ENCODE data around the gene FOXN1. TPM values are rescaled to one million over a fixed set of nuclear protein-coding genes. Genes with fewer than 3 reads are reported as not detected.

The FOXN1 gene
- polyA plus RNA-seq, 4 donors, result 0.16 TPM; not detected in 3

GRCh38 chr17:28468781-28469180, 37.4 kb upstream of the FOXN1 start:
- DNase-seq (no peak), FAIRE-seq (no peak)
- Histone ChIP-seq H3K36me3 (ENCODE audit: control insufficient read depth in 3 of 3, insufficient read depth in 2 of 3, low read depth in 1 of 3, low read length in 3 of 3) (no peaks in the 10 kb centered on the region), H3K4me1 (ENCODE audit: control insufficient read depth in 3 of 3, insufficient read depth in 2 of 3, low read depth in 1 of 3, low read length in 2 of 3) (peaks cover 0 to 55% (median 10%) of the 10 kb centered on the region in 3 donors), H3K9me3 (ENCODE audit: control insufficient read depth in 2 of 2, insufficient read depth in 1 of 2, low read depth in 1 of 2, low read length in 1 of 2) (no peaks in the 10 kb centered on the region), H3K4me3 (ENCODE audit: low read depth in 1 of 3, low read length in 3 of 3) (no peak overlapping the region), H3K27me3 (ENCODE audit: control insufficient read depth in 3 of 3, insufficient read depth in 3 of 3, low read length in 3 of 3) (no peaks in the 10 kb centered on the region), H3K27ac (ENCODE audit: low read depth in 1 of 3, low read length in 2 of 3) (no peak overlapping the region)

DNA sequence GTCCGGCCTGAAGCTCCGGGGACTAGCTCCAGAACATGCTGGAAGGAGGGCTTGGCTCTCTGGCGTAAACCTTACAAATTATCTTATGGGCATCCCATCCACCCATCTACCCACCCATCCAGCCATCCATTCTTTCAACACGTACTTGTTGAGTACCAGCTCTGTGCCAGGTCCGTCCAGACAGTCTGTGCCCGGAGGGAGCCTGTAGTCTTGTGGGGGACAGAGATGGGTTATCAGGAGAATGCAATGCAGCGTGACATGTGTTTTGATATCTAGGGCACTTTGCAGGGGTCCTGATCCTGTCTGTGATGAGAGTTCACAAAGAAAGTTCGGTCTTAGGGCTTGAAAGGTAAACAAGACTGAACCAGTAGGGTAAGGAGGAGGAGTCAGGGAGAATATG, 36.8 kb upstream of the FOXN1 start:
- FAIRE-seq, result no peak
- no peak for DNase-seq
- WGBS, 3 donors, result 84 to 91% (median 86%) methylated on average over 8 of the region's 8 CpGs

DNA sequence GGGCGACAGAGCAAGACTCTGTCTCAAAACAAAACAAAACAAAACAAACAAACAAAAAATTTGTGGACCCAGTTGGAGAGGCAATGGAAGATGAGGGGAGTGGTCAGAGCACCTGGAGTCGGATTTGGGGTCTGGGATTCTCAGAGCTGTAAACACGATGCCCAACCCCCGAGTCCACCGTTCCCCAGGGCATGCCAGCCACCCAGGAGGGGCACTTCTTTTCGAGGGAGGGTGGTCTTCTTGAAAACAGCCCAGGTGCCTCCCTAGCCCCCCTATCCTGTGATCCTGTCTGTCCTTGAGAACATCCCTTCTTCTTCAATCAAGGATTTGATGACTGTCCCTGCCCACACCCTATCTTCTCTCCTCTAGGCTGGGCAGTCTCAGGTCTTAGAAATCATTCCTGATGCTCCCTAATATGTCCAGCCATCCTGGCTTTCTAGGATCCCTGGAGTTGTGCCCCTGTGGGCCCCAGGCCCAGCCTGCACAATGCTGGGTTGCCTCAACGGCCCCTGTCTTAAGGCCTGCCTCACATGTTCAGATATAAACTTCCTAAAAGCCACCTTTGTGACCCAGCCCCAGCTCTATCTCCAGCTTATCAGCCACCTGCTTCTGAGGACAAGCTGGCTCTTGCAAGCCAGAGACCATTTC, 35.8 kb upstream of the FOXN1 start:
- peaks cover 0 to 70% (median 10%) of the 10 kb centered on the region in 3 donors for H3K4me1 ChIP-seq (ENCODE audit: control insufficient read depth in 3 of 3, insufficient read depth in 2 of 3, low read depth in 1 of 3, low read length in 2 of 3)
- no peak for DNase-seq
- no peak for FAIRE-seq
- peak overlapping the region; percentile 60 to 86 (median 84) for H3K27ac ChIP-seq (ENCODE audit: low read depth in 1 of 3, low read length in 2 of 3)
- H3K4me3 ChIP-seq (ENCODE audit: low read depth in 1 of 3, low read length in 3 of 3), result no peak overlapping the region
- WGBS, 3 donors, result 71 to 83% (median 73%) methylated on average over 7 of the region's 7 CpGs
- no peaks in the 10 kb centered on the region for H3K27me3 ChIP-seq (ENCODE audit: control insufficient read depth in 3 of 3, insufficient read depth in 3 of 3, low read length in 3 of 3)
- no peaks in the 10 kb centered on the region for H3K9me3 ChIP-seq (ENCODE audit: control insufficient read depth in 2 of 2, insufficient read depth in 1 of 2, low read depth in 1 of 2, low read length in 1 of 2)
- H3K36me3 ChIP-seq (ENCODE audit: control insufficient read depth in 3 of 3, insufficient read depth in 2 of 3, low read depth in 1 of 3, low read length in 3 of 3), result no peaks in the 10 kb centered on the region

More for the DNA sequence above, 36.8 kb upstream of the FOXN1 start:
- H3K4me1 ChIP-seq (ENCODE audit: control insufficient read depth in 3 of 3, insufficient read depth in 2 of 3, low read depth in 1 of 3, low read length in 2 of 3), result peaks cover 0 to 61% (median 10%) of the 10 kb centered on the region in 3 donors
- H3K27ac ChIP-seq (ENCODE audit: low read depth in 1 of 3, low read length in 2 of 3), result no peak overlapping the region
- H3K36me3 ChIP-seq (ENCODE audit: control insufficient read depth in 3 of 3, insufficient read depth in 2 of 3, low read depth in 1 of 3, low read length in 3 of 3), result no peaks in the 10 kb centered on the region
- H3K9me3 ChIP-seq (ENCODE audit: control insufficient read depth in 2 of 2, insufficient read depth in 1 of 2, low read depth in 1 of 2, low read length in 1 of 2), result no peaks in the 10 kb centered on the region
- H3K27me3 ChIP-seq (ENCODE audit: control insufficient read depth in 3 of 3, insufficient read depth in 3 of 3, low read length in 3 of 3), result no peaks in the 10 kb centered on the region
- H3K4me3 ChIP-seq (ENCODE audit: low read depth in 1 of 3, low read length in 3 of 3), result no peak overlapping the region

DNA sequence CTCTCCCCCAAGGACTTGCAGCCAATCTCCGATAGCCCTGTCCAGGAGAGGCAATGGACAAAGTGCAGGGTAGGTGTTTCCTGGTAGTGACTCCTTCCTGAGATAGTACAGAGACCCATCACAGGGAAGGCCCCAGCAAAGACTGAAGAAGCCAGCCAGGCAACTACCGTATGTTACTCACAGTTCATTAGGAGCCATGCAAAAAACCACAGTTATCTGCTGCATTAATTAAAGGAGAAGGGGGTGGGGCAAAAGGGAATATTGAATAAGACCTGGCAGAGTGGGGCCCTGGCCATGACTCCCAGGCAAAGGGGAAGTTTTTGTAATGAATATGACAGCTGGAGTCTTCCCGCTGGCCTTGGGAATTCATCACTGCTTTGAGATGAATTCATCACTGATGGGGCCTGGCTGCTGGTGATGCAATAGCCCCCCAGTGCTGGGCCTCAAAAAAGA, 35.2 kb upstream of the FOXN1 start:
- H3K4me3 ChIP-seq (ENCODE audit: low read depth in 1 of 3, low read length in 3 of 3), result no peak overlapping the region
- no peaks in the 10 kb centered on the region for H3K27me3 ChIP-seq (ENCODE audit: control insufficient read depth in 3 of 3, insufficient read depth in 3 of 3, low read length in 3 of 3)
- H3K36me3 ChIP-seq (ENCODE audit: control insufficient read depth in 3 of 3, insufficient read depth in 2 of 3, low read depth in 1 of 3, low read length in 3 of 3), result no peaks in the 10 kb centered on the region
- peak overlapping the region; percentile 59 to 88 (median 84) for H3K27ac ChIP-seq (ENCODE audit: low read depth in 1 of 3, low read length in 2 of 3)
- no peaks in the 10 kb centered on the region for H3K9me3 ChIP-seq (ENCODE audit: control insufficient read depth in 2 of 2, insufficient read depth in 1 of 2, low read depth in 1 of 2, low read length in 1 of 2)
- DNase-seq, result peak; percentile 89 to 98
- no peak for FAIRE-seq
- 24 to 48% (median 48%) methylated on average over 3 of the region's 3 CpGs for WGBS, 3 donors
- H3K4me1 ChIP-seq (ENCODE audit: control insufficient read depth in 3 of 3, insufficient read depth in 2 of 3, low read depth in 1 of 3, low read length in 2 of 3), result peaks cover 0 to 73% (median 10%) of the 10 kb centered on the region in 3 donors

- no peaks in the 10 kb centered on the region for H3K9me3 ChIP-seq (ENCODE audit: control insufficient read depth in 2 of 2, insufficient read depth in 1 of 2, low read depth in 1 of 2, low read length in 1 of 2)
- H3K4me3 ChIP-seq (ENCODE audit: low read depth in 1 of 3, low read length in 3 of 3), result no peak overlapping the region
- FAIRE-seq (no peak), DNase-seq (no peak)
- no peaks in the 10 kb centered on the region for H3K27me3 ChIP-seq (ENCODE audit: control insufficient read depth in 3 of 3, insufficient read depth in 3 of 3, low read length in 3 of 3)
- H3K36me3 ChIP-seq (ENCODE audit: control insufficient read depth in 3 of 3, insufficient read depth in 2 of 3, low read depth in 1 of 3, low read length in 3 of 3), result no peaks in the 10 kb centered on the region
- H3K4me1 ChIP-seq (ENCODE audit: control insufficient read depth in 3 of 3, insufficient read depth in 2 of 3, low read depth in 1 of 3, low read length in 2 of 3), result peaks cover 0 to 73% (median 10%) of the 10 kb centered on the region in 3 donors
- H3K27ac ChIP-seq (ENCODE audit: low read depth in 1 of 3, low read length in 2 of 3), result peak overlapping the region; percentile 59 to 88 (median 84)
- WGBS, 3 donors, result 69 to 70% (median 69%) methylated on average over 15 of the region's 15 CpGs
Measured at GRCh38 chr17:28471531-28472342, 34.4 kb upstream of the FOXN1 start.

GRCh38 chr17:28472871-28473497, 33.2 kb upstream of the FOXN1 start:
- Histone ChIP-seq H3K27ac (ENCODE audit: low read depth in 1 of 3, low read length in 2 of 3) (peak overlapping the region; percentile 54 to 98 (median 84)), H3K27me3 (ENCODE audit: control insufficient read depth in 3 of 3, insufficient read depth in 3 of 3, low read length in 3 of 3) (no peaks in the 10 kb centered on the region), H3K9me3 (ENCODE audit: control insufficient read depth in 2 of 2, insufficient read depth in 1 of 2, low read depth in 1 of 2, low read length in 1 of 2) (no peaks in the 10 kb centered on the region), H3K36me3 (ENCODE audit: control insufficient read depth in 3 of 3, insufficient read depth in 2 of 3, low read depth in 1 of 3, low read length in 3 of 3) (no peaks in the 10 kb centered on the region), H3K4me3 (ENCODE audit: low read depth in 1 of 3, low read length in 3 of 3) (peak overlapping the region in 1 of 3 donors; percentile 10), H3K4me1 (ENCODE audit: control insufficient read depth in 3 of 3, insufficient read depth in 2 of 3, low read depth in 1 of 3, low read length in 2 of 3) (peaks cover 0 to 70% (median 10%) of the 10 kb centered on the region in 3 donors)
- no peak for DNase-seq
- 32 to 68% (median 53%) methylated on average over 7 of the region's 7 CpGs for WGBS, 3 donors
- FAIRE-seq, result no peak

DNA sequence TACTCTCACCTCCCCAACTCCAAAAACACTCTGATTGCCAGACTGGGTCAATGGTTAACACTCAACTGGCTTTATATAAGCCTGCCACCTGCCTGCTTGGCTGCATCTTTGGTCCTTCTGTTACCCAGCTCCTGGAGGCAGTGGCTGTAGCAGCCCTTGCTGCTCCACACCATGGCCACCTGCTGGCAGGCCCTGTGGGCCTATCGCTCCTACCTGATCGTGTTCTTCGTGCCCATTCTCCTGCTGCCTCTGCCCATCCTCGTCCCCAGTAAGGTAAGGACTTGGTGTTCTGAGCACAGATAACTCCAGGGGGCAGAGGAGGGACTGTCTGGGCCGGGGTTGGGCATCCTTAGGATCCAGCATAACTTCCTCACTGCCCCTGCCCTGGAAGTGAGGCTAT, 32.6 kb upstream of the FOXN1 start, which contains the start of gene SLC13A2:
Gene SLC13A2, plus strand, starts transcription at position 103 of the 400 bp plus-strand sequence. Its CDS starts 69 bp downstream, at position 172.
- H3K27ac ChIP-seq (ENCODE audit: low read depth in 1 of 3, low read length in 2 of 3), result peak within 1 kb of the TSS; percentile 54 to 98 (median 84)
- H3K27me3 ChIP-seq (ENCODE audit: control insufficient read depth in 3 of 3, insufficient read depth in 3 of 3, low read length in 3 of 3), result no peaks in the 10 kb centered on the region
- H3K9me3 ChIP-seq (ENCODE audit: control insufficient read depth in 2 of 2, insufficient read depth in 1 of 2, low read depth in 1 of 2, low read length in 1 of 2), result no peaks in the 10 kb centered on the region
- peak within 1 kb of the TSS in 2 of 3 donors; percentile 25 to 79 for H3K4me3 ChIP-seq (ENCODE audit: low read depth in 1 of 3, low read length in 3 of 3)
- H3K4me1 ChIP-seq (ENCODE audit: control insufficient read depth in 3 of 3, insufficient read depth in 2 of 3, low read depth in 1 of 3, low read length in 2 of 3), result peaks cover 0 to 70% (median 10%) of the 10 kb centered on the region in 3 donors
- peak; percentile 62 to 95 for DNase-seq
- whole genome bisulfite sequencing, 3 donors, result 3 to 59% (median 41%) methylated on average over 5 of the region's 5 CpGs
- FAIRE-seq, result no peak
- H3K36me3 ChIP-seq (ENCODE audit: control insufficient read depth in 3 of 3, insufficient read depth in 2 of 3, low read depth in 1 of 3, low read length in 3 of 3), result no peaks in the 10 kb centered on the region

GRCh38 chr17:28474111-28474531, 32.0 kb upstream of the FOXN1 start:
- Histone ChIP-seq H3K27ac (ENCODE audit: low read depth in 1 of 3, low read length in 2 of 3) (peak overlapping the region; percentile 54 to 98 (median 84)), H3K4me1 (ENCODE audit: control insufficient read depth in 3 of 3, insufficient read depth in 2 of 3, low read depth in 1 of 3, low read length in 2 of 3) (peaks cover 0 to 70% (median 8%) of the 10 kb centered on the region in 3 donors), H3K36me3 (ENCODE audit: control insufficient read depth in 3 of 3, insufficient read depth in 2 of 3, low read depth in 1 of 3, low read length in 3 of 3) (no peaks in the 10 kb centered on the region), H3K9me3 (ENCODE audit: control insufficient read depth in 2 of 2, insufficient read depth in 1 of 2, low read depth in 1 of 2, low read length in 1 of 2) (no peaks in the 10 kb centered on the region), H3K4me3 (ENCODE audit: low read depth in 1 of 3, low read length in 3 of 3) (peak overlapping the region in 2 of 3 donors; percentile 25 to 79), H3K27me3 (ENCODE audit: control insufficient read depth in 3 of 3, insufficient read depth in 3 of 3, low read length in 3 of 3) (no peaks in the 10 kb centered on the region)
- DNase-seq (peak in 1 of 2 donors; percentile 55), FAIRE-seq (no peak)
- 13 to 59% (median 58%) methylated on average over 6 to 7 of the region's 7 CpGs for WGBS, 3 donors

Measured in small intestine (tissue), 7 donors.